NCI-H82 treated with DMSO at 0.1 percent for 48 hours (cell line): ENCODE results near the gene NKX2-8.
A peak's percentile ranks its signal among the peaks of the same experiment; 100 is the strongest.
"Not testable (repeated sequence)": the region's sequence is repeated elsewhere in the genome, so short reads cannot be mapped to it uniquely, and the experiment has no call there.

Experiments
- DNase-seq: peaks from one replicate; lab custom pipeline; 2025; ENCODE audit not compliant: unreplicated experiment; lab: John Stamatoyannopoulos, UW

NKX2-8 gene

GRCh38 chr14:36580141-36580855 is 2.1 kb downstream of the NKX2-8 start:
- DNase-seq = no peak

- no peak for DNase-seq
Measured at GRCh38 chr14:36579573-36580140, 2.8 kb downstream of the NKX2-8 start.

- DNase-seq = no peak
Measured at GRCh38 chr14:36579001-36579555, 3.3 kb downstream of the NKX2-8 start.

- no peak for DNase-seq
Measured at GRCh38 chr14:36570065-36570464, 12.3 kb downstream of the NKX2-8 start.

- no peak for DNase-seq
Measured at GRCh38 chr14:36556811-36557433, 25.5 kb downstream of the NKX2-8 start.

- DNase-seq = no peak
Measured at GRCh38 chr14:36555998-36556743, 26.2 kb downstream of the NKX2-8 start.

- peak; percentile 0 for DNase-seq
Measured at GRCh38 chr14:36553656-36554260, 28.7 kb downstream of the NKX2-8 start.

- DNase-seq = no peak
Measured at GRCh38 chr14:36550899-36551298, 31.5 kb downstream of the NKX2-8 start.

- not testable (repeated sequence) for DNase-seq
Measured at GRCh38 chr14:36544280-36544679, 38.1 kb downstream of the NKX2-8 start.

- DNase-seq = no peak
Measured at GRCh38 chr14:36538051-36538450, 44.4 kb downstream of the NKX2-8 start.
